ENCODE data around the gene METTL27.
"Not testable (repeated sequence)": the region's sequence is repeated elsewhere in the genome, so short reads cannot be mapped to it uniquely, and the experiment has no call there.

METTL27 gene
- 0 to 1.2 (median 0.25) reads per million in 9 experiments for total RNA-seq

GRCh38 chr7:73842067-73842976, at the start of gene METTL27:
METTL27 (minus strand) TSS chr7:73842516; CDS start chr7:73842140, 376 bp downstream.
- DNase-seq (peak; percentile 81 to 84 (median 83)), ATAC-seq (replicated peaks) (peak; percentile 99)
- Mint-ChIP-seq H3K36me3 (ENCODE audit: insufficient read depth) (peaks cover 3% of the 10 kb centered on the region), H3K27me3 (peaks cover 0 to 17% of the 10 kb centered on the region in 2 donors), H3K9me3 (no peaks in the 10 kb centered on the region), H3K4me3 (peak within 1 kb of the TSS; percentile 79 to 80), H3K4me1 (ENCODE audit: low read depth in 2 of 2) (peaks cover 0 to 6% of the 10 kb centered on the region in 2 donors), H3K27ac (peak within 1 kb of the TSS in 1 of 2 donors; percentile 63)

GRCh38 chr7:73891178-73891885, 49.0 kb upstream of the METTL27 start:
- Mint-ChIP-seq H3K27me3 (peaks cover 32 to 58% of the 10 kb centered on the region in 2 donors), H3K27ac (peak overlapping the region in 1 of 2 donors; percentile 42), H3K36me3 (ENCODE audit: insufficient read depth) (peaks cover 2% of the 10 kb centered on the region), H3K4me3 (no peak overlapping the region), H3K9me3 (no peaks in the 10 kb centered on the region), H3K4me1 (ENCODE audit: low read depth in 2 of 2) (no peaks in the 10 kb centered on the region)
- ATAC-seq (replicated peaks) (no peak), DNase-seq (no peak)

GRCh38 chr7:73890555-73891147, 48.3 kb upstream of the METTL27 start:
- Mint-ChIP-seq H3K36me3 (ENCODE audit: insufficient read depth) (peaks cover 2% of the 10 kb centered on the region), H3K4me1 (ENCODE audit: low read depth in 2 of 2) (no peaks in the 10 kb centered on the region), H3K27me3 (peaks cover 32 to 65% of the 10 kb centered on the region in 2 donors), H3K4me3 (no peak overlapping the region), H3K9me3 (no peaks in the 10 kb centered on the region), H3K27ac (no peak overlapping the region)
- ATAC-seq (replicated peaks) (no peak), DNase-seq (no peak)

GRCh38 chr7:73888959-73889358, 46.6 kb upstream of the METTL27 start:
- peaks cover 2% of the 10 kb centered on the region for H3K36me3 Mint-ChIP-seq (ENCODE audit: insufficient read depth)
- DNase-seq (no peak), ATAC-seq (replicated peaks) (no peak)
- H3K9me3 Mint-ChIP-seq: no peaks in the 10 kb centered on the region
- H3K27ac Mint-ChIP-seq: no peak overlapping the region
- peaks cover 36 to 50% of the 10 kb centered on the region in 2 donors for H3K27me3 Mint-ChIP-seq
- H3K4me3 Mint-ChIP-seq: no peak overlapping the region
- H3K4me1 Mint-ChIP-seq (ENCODE audit: low read depth in 2 of 2): no peaks in the 10 kb centered on the region

- ATAC-seq (replicated peaks) (no peak), DNase-seq (no peak)
- Mint-ChIP-seq H3K4me1 (ENCODE audit: low read depth in 2 of 2) (no peaks in the 10 kb centered on the region), H3K27ac (no peak overlapping the region), H3K4me3 (no peak overlapping the region), H3K36me3 (ENCODE audit: insufficient read depth) (peaks cover 2% of the 10 kb centered on the region), H3K9me3 (no peaks in the 10 kb centered on the region), H3K27me3 (peaks cover 32 to 52% of the 10 kb centered on the region in 2 donors)
Observed at GRCh38 chr7:73887762-73888161, 45.4 kb upstream of the METTL27 start.

- no peak overlapping the region for H3K4me3 Mint-ChIP-seq
- ATAC-seq (replicated peaks): no peak
- peaks cover 5% of the 10 kb centered on the region for H3K36me3 Mint-ChIP-seq (ENCODE audit: insufficient read depth)
- no peaks in the 10 kb centered on the region for H3K4me1 Mint-ChIP-seq (ENCODE audit: low read depth in 2 of 2)
- no peak for DNase-seq
- H3K27me3 Mint-ChIP-seq: peaks cover 18 to 49% of the 10 kb centered on the region in 2 donors
- H3K27ac Mint-ChIP-seq: no peak overlapping the region
- no peaks in the 10 kb centered on the region for H3K9me3 Mint-ChIP-seq
Observed at GRCh38 chr7:73885975-73886798, 43.9 kb upstream of the METTL27 start.

GRCh38 chr7:73885433-73885974, 43.2 kb upstream of the METTL27 start:
- Mint-ChIP-seq H3K4me1 (ENCODE audit: low read depth in 2 of 2) (no peaks in the 10 kb centered on the region), H3K36me3 (ENCODE audit: insufficient read depth) (peaks cover 5% of the 10 kb centered on the region), H3K9me3 (no peaks in the 10 kb centered on the region), H3K27me3 (peaks cover 18 to 47% of the 10 kb centered on the region in 2 donors), H3K4me3 (no peak overlapping the region), H3K27ac (no peak overlapping the region)
- ATAC-seq (replicated peaks) (no peak), DNase-seq (no peak)

- not testable (repeated sequence) for H3K4me1 Mint-ChIP-seq (ENCODE audit: low read depth in 2 of 2); H3K9me3 Mint-ChIP-seq; ATAC-seq (replicated peaks); H3K4me3 Mint-ChIP-seq; H3K36me3 Mint-ChIP-seq (ENCODE audit: insufficient read depth); H3K27ac Mint-ChIP-seq; DNase-seq
- H3K27me3 Mint-ChIP-seq: peaks cover 24 to 47% of the 10 kb centered on the region in 2 donors
Observed at GRCh38 chr7:73884867-73885422, 42.6 kb upstream of the METTL27 start.

GRCh38 chr7:73882047-73882402, 39.7 kb upstream of the METTL27 start:
- ATAC-seq (replicated peaks): no peak
- no peak for DNase-seq
- Mint-ChIP-seq H3K4me3 (no peak overlapping the region), H3K9me3 (no peaks in the 10 kb centered on the region), H3K27me3 (peaks cover 26 to 57% of the 10 kb centered on the region in 2 donors), H3K36me3 (ENCODE audit: insufficient read depth) (peaks cover 3% of the 10 kb centered on the region), H3K4me1 (ENCODE audit: low read depth in 2 of 2) (no peaks in the 10 kb centered on the region), H3K27ac (no peak overlapping the region)

- DNase-seq (no peak), ATAC-seq (replicated peaks) (no peak)
- H3K4me1 Mint-ChIP-seq (ENCODE audit: low read depth in 2 of 2): no peaks in the 10 kb centered on the region
- peaks cover 3% of the 10 kb centered on the region for H3K36me3 Mint-ChIP-seq (ENCODE audit: insufficient read depth)
- H3K27me3 Mint-ChIP-seq: peaks cover 31 to 55% of the 10 kb centered on the region in 2 donors
- no peaks in the 10 kb centered on the region for H3K9me3 Mint-ChIP-seq
- H3K4me3 Mint-ChIP-seq: no peak overlapping the region
- no peak overlapping the region for H3K27ac Mint-ChIP-seq
Observed at GRCh38 chr7:73881352-73882046, 39.2 kb upstream of the METTL27 start.

GRCh38 chr7:73880755-73881328, 38.5 kb upstream of the METTL27 start:
- DNase-seq: no peak
- Mint-ChIP-seq H3K9me3 (no peaks in the 10 kb centered on the region), H3K27ac (no peak overlapping the region), H3K27me3 (peaks cover 36 to 55% of the 10 kb centered on the region in 2 donors), H3K4me1 (ENCODE audit: low read depth in 2 of 2) (no peaks in the 10 kb centered on the region), H3K4me3 (no peak overlapping the region), H3K36me3 (ENCODE audit: insufficient read depth) (peaks cover 3% of the 10 kb centered on the region)
- no peak for ATAC-seq (replicated peaks)

Data from effector memory CD8-positive, alpha-beta T cell (primary cell).